GM13976 (cell line): ENCODE data around the gene DTD1.
A peak's percentile ranks its signal among the peaks of the same experiment; 100 is the strongest.
"Not testable (repeated sequence)": the region's sequence is repeated elsewhere in the genome, so short reads cannot be mapped to it uniquely, and the experiment has no call there.

Experiments
- DNase-seq: peaks from one replicate; pipeline ENCODE4 v3.0.0; 2012; ENCODE audit warnings: low spot score
- CTCF ChIP-seq: IDR thresholded peaks from 2 replicates; pipeline ENCODE4 v1.5.1; 2012; ENCODE audit warnings: borderline replicate concordance, mild to moderate bottlenecking; ENCODE audit not compliant: insufficient read depth; ENCODE audit errors: extremely low read depth, missing control alignments, control extremely low read depth
- in situ Hi-C: fragments of 300-500 bp; cut with MboI; formaldehyde crosslinking; loops from one replicate; pipeline ENCODE4 v1.12.0; 2022; ENCODE audit warnings: low sequenced_read_pairs, mixed read lengths, inconsistent platforms; ENCODE audit not compliant: unreplicated experiment

The DTD1 gene

GRCh38 chr20:18747090-18747489 lies 159.2 kb downstream of the DTD1 start:
- in situ Hi-C loops: no loop called here
- no peak for DNase-seq
- TF ChIP-seq CTCF: no peak

DNA sequence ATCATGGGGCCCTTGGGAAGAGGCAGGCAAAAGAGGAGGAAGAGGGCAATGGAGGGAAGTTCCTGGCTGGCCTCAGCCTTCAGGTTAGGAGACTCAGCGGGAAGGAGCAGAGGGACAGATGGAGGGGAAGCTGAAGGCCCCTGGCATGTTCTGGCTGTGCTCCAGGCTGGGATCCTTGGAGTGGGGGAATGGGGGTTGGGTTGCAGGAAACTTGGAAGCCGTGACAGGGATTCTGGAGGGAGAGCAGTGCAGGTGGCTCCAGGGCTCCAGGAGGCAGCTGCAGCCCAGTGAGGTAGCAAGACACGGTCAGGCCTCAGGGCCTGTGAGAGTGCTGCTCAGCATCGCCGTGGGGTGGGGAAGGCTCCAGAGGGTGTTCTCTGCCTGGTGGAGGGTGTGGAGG lies 161.1 kb downstream of the DTD1 start:
- in situ Hi-C loops: no loop called here
- no peak for TF ChIP-seq CTCF
- no peak for DNase-seq

DNA sequence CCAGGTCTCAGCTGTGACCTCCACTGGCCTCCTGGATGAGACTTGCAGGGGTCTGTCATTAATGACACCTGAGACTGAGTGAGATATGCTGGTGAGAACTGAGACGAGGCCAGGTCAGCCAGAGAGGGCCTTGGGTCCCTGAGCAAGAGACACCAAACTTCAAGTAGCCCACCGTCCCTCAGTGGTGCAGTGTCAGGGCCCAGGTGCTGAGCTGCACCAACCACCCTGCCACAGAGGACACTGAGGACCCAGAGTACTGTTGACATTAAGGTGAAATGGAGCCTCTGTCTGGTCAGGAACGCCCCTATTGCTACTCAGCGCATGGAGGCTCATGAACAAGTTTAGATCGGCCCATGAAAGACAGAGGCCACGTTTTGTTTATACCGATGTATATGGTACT lies 161.7 kb downstream of the DTD1 start:
- DNase-seq: no peak
- no peak for TF ChIP-seq CTCF
- in situ Hi-C loops: no loop called here

- in situ Hi-C loops: no loop called here
- TF ChIP-seq CTCF: no peak
- DNase-seq: no peak
These were observed 162.9 kb downstream of the DTD1 start for GRCh38 chr20:18750735-18751134.

DNA sequence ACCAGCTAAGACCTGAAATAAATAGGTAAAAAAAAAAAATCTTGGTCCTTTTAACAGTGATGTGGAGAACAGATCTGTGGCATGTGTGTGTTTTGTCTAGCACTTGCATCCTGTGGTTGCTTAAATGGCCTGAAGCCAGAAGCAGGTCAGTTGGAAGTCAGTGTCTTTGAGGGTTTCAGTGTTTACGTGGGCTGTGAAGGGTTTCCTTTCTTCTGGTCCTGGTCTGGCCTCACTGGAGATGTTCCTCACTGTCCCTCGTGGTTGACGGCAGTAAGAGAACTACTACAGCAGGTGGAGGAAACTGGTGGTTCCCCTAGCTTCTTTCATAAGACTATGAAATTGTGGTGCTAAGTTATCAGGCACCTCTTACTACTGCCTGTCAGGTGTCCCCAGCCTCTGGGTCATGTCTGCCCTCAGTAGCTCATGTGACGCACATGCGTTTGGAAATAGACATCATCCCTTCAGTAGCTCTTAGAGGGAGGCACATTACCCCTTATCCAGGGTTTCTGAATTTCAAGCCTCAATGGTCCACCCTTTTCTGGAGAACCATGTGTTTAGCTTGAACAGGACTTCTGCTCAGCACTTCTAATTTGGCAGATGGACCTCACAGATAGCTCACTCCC lies 166.3 kb downstream of the DTD1 start:
- DNase-seq: peak; percentile 72

GRCh38 chr20:18754653-18755045 lies 166.8 kb downstream of the DTD1 start:
- in situ Hi-C loops: no loop called here
- DNase-seq: no peak
- no peak for TF ChIP-seq CTCF

More for the DNA sequence above, 166.3 kb downstream of the DTD1 start:
- peak; percentile 3 for TF ChIP-seq CTCF
- in situ Hi-C loops: no loop called here

DNA sequence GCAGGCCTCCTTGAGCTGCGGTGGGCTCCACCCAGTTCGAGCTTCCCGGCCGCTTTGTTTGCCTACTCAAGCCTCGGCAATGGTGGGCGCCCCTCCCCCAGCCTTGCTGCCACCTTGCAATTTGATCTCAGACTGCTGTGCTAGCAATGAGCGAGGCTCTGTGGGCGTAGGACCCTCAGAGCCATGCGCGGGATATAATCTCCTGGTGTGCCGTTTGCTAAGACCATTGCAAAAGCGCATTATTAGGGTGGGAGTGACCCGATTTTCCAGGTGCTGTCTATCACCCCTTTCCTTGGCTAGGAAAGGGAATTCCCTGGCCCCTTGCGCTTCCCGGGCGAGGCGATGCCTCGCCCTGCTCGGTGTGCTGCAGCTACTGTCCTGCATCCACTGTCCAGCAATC lies 173.0 kb downstream of the DTD1 start:
- in situ Hi-C loops, DNase-seq: not testable (repeated sequence)

DNA sequence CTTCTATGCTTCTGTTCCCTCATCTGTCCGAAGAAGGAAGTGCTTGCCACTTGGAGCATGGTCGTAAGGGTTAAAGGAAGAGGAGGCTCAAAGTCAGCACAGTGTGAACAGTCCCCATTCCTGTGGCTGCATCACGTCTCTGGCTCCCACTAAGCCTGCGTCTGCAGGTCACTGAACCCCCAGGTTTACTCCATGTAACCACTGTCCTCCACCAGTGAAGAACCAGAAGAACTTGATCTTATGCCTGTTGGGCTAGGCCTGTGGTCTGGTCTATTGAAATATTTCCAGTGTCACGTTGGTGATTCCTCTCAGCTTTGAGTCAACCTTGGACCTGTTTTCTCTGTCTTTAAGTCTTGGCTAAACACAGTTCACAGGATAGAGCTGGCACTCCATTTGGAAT lies 179.8 kb downstream of the DTD1 start:
- no peak for DNase-seq
- in situ Hi-C loops: no loop called here
- no peak for TF ChIP-seq CTCF
